Measurements from ENCODE around the gene RBMS2. TPM values are rescaled to one million over a fixed set of nuclear protein-coding genes. Genes with fewer than 3 reads are reported as not detected.
A peak's percentile ranks its signal among the peaks of the same experiment; 100 is the strongest.

RBMS2 gene
- total RNA-seq, 2 donors from 2014 or later: 33.4 to 40.2 TPM

DNA sequence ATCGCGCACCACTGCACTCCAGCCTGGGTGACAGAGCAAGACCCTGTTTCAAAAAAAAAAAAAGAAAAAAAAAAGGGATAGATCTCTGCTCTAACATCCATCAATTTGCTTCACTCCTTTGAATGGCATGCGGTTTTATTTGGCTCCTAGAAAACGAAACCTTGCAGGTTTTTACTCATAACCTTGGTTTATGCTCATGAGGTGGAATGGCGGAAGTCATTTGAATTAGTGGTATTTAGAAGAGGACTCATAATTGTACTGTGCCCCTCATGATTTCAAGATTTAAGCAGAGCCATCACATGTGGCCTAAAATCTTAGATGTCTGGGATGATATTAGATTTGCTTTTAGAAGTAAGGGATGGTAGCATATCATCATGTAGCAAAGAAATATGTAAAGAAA is 29.4 kb downstream of the RBMS2 start:
- Histone ChIP-seq H3K4me1 (ENCODE audit: control insufficient read depth in 1 of 2, low read depth in 2 of 2) (no peaks in the 10 kb centered on the region), H3K9me3 (no peaks in the 10 kb centered on the region), H3K27me3 (replicated peaks; ENCODE audit: insufficient read depth) (no peaks in the 10 kb centered on the region), H3K27ac (no peak overlapping the region), H3K4me3 (no peak overlapping the region), H3K36me3 (no peaks in the 10 kb centered on the region)
- TF ChIP-seq, protein P1, sequence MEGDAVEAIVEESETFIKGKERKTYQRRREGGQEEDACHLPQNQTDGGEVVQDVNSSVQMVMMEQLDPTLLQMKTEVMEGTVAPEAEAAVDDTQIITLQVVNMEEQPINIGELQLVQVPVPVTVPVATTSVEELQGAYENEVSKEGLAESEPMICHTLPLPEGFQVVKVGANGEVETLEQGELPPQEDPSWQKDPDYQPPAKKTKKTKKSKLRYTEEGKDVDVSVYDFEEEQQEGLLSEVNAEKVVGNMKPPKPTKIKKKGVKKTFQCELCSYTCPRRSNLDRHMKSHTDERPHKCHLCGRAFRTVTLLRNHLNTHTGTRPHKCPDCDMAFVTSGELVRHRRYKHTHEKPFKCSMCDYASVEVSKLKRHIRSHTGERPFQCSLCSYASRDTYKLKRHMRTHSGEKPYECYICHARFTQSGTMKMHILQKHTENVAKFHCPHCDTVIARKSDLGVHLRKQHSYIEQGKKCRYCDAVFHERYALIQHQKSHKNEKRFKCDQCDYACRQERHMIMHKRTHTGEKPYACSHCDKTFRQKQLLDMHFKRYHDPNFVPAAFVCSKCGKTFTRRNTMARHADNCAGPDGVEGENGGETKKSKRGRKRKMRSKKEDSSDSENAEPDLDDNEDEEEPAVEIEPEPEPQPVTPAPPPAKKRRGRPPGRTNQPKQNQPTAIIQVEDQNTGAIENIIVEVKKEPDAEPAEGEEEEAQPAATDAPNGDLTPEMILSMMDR (IDR thresholded peaks at IDR 0.05): no peak
- ATAC-seq (ENCODE audit: insufficient number of reproducible peaks, low FRiP score, low read depth): no peak
- no peak for DNase-seq (ENCODE audit: low spot score)

DNA sequence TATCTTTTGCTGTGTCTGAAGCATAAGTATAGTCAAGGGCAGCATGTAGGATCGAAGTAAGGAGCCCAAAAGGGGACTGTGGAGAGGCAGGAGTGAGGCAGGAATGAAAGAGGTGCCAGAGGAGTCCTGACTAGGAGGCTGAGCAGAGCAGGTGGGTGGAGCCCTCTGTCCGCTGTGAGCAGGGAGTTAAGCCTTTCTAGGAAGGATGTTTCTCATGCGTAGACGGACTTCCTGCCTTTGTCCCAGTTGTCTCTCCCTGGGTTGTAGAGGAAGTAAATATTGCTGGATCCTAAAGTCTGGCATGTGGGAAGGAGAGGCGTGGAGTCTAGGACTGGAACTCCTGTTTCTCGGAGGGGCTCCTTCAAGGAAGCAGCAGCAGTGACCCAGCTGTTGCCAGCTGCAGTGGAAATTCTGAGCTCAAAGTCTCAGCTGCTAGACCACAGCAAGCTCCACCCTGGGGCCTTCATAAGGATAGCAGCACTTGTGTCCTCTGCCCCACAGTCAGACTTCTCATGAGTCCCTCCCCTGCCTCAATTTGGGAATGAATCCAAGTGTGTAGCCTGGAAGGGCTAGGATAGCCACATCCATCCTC is 44.0 kb downstream of the RBMS2 start:
- ATAC-seq (ENCODE audit: insufficient number of reproducible peaks, low FRiP score, low read depth): peak; percentile 86
- peaks cover 9% of the 10 kb centered on the region for H3K36me3 ChIP-seq
- DNase-seq (ENCODE audit: low spot score): no peak
- H3K27me3 ChIP-seq (replicated peaks; ENCODE audit: insufficient read depth): no peaks in the 10 kb centered on the region
- TF ChIP-seq, protein P1 (IDR thresholded peaks at IDR 0.05): no peak
- H3K9me3 ChIP-seq: no peaks in the 10 kb centered on the region
- peaks cover 3 to 18% of the 10 kb centered on the region in 2 donors for H3K4me1 ChIP-seq (ENCODE audit: control insufficient read depth in 1 of 2, low read depth in 2 of 2)
- H3K27ac ChIP-seq: peak overlapping the region; percentile 72 to 74
- peak overlapping the region; percentile 9 for H3K4me3 ChIP-seq

DNA sequence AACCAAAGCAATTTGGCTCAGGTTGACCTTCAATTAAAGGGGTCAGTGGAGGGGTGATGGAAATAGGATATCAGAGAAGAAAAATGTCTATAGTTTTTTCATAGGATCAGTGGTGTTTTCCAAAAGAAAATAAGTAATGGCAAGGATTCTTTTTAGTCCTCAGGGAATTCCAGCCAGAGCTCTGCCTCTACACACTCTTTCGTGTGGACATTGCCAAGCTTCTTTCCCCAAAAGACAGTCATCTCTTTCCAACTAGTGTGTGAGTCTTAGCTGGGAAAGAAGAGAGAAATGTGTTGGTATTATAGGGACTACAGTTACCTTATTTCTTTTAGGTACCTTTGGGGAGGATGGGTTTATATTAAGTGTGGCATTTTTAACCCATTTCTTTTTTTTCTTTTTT is 46.5 kb downstream of the RBMS2 start:
- Histone ChIP-seq H3K27ac (no peak overlapping the region), H3K4me3 (no peak overlapping the region), H3K9me3 (no peaks in the 10 kb centered on the region), H3K27me3 (replicated peaks; ENCODE audit: insufficient read depth) (no peaks in the 10 kb centered on the region), H3K36me3 (peaks cover 21% of the 10 kb centered on the region), H3K4me1 (ENCODE audit: control insufficient read depth in 1 of 2, low read depth in 2 of 2) (peaks cover 3 to 18% of the 10 kb centered on the region in 2 donors)
- DNase-seq (ENCODE audit: low spot score): no peak
- ATAC-seq (ENCODE audit: insufficient number of reproducible peaks, low FRiP score, low read depth): no peak
- TF ChIP-seq, protein P1 (IDR thresholded peaks at IDR 0.05): no peak

DNA sequence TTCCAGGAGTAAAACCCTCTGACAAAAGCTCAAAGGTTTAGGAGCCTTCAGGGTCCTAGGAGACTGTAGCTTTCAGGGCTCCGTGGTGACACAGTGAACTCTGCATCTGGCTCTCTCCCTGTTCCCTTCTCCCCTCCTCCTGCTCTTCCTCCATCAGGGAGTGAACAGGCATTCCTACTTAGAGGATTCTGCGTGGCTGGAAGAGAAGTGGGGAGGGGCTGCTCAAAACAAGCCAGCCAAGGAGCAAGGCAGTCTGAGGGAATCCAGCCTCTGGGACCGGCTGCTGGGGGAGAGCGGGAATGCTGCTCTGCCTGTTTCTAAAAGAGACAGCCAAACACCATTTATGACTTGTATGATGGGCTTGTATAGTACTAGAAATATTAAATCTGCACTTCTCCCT is 49.5 kb downstream of the RBMS2 start:
- H3K4me3 ChIP-seq: no peak overlapping the region
- H3K9me3 ChIP-seq: no peaks in the 10 kb centered on the region
- peaks cover 22% of the 10 kb centered on the region for H3K36me3 ChIP-seq
- no peak for ATAC-seq (ENCODE audit: insufficient number of reproducible peaks, low FRiP score, low read depth)
- TF ChIP-seq, protein P1 (IDR thresholded peaks at IDR 0.05): no peak
- DNase-seq (ENCODE audit: low spot score): no peak
- peaks cover 0 to 8% of the 10 kb centered on the region in 2 donors for H3K4me1 ChIP-seq (ENCODE audit: control insufficient read depth in 1 of 2, low read depth in 2 of 2)
- H3K27me3 ChIP-seq (replicated peaks; ENCODE audit: insufficient read depth): no peaks in the 10 kb centered on the region
- no peak overlapping the region for H3K27ac ChIP-seq

DNA sequence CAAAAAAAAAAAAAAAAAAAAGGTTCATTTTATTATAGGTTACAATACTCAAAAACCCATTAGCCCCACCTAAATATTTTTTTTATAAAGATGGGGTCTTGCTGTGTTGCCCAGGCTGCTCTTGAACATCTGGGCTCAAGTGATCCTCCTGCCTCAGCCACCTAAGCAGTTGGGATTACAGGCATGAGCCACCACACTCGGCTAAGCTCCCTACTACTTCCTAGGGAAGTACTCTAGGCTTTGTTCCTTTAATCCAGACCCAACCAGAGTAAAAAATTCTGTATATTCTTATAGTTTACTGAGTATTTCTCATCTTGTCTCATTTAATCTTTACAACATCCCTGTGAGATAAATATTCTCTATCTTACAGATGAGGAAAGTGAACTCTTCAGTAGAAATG is 50.7 kb downstream of the RBMS2 start:
- DNase-seq (ENCODE audit: low spot score): no peak
- Histone ChIP-seq H3K27ac (no peak overlapping the region), H3K4me1 (ENCODE audit: control insufficient read depth in 1 of 2, low read depth in 2 of 2) (no peaks in the 10 kb centered on the region), H3K4me3 (no peak overlapping the region), H3K9me3 (no peaks in the 10 kb centered on the region), H3K36me3 (peaks cover 22% of the 10 kb centered on the region), H3K27me3 (replicated peaks; ENCODE audit: insufficient read depth) (no peaks in the 10 kb centered on the region)
- no peak for ATAC-seq (ENCODE audit: insufficient number of reproducible peaks, low FRiP score, low read depth)
- TF ChIP-seq, protein P1 (IDR thresholded peaks at IDR 0.05): no peak
